COLO668 (cell line): ENCODE measurements around the gene ATG4B.
"Not testable (repeated sequence)": the region's sequence is repeated elsewhere in the genome, so short reads cannot be mapped to it uniquely, and the experiment has no call there.

Experiments
- DNase-seq: peaks from one replicate; lab custom pipeline; 2025; ENCODE audit not compliant: unreplicated experiment; lab: John Stamatoyannopoulos, UW

Gene ATG4B

GRCh38 chr2:241637018-241637794 is at the start of gene ATG4B, which contains the start of gene THAP4:
Gene ATG4B (plus strand): TSS chr2:241637693. CDS start chr2:241637715, 22 bp downstream.
Gene THAP4 (minus strand): TSS chr2:241637158. CDS start chr2:241637017, 141 bp downstream.
- peak; percentile 93 for DNase-seq

GRCh38 chr2:241589863-241590262 is 47.6 kb upstream of the ATG4B start:
- not testable (repeated sequence) for DNase-seq

- DNase-seq: not testable (repeated sequence)
These were observed 46.7 kb upstream of the ATG4B start for GRCh38 chr2:241590496-241591455.

GRCh38 chr2:241592126-241592845 is 45.2 kb upstream of the ATG4B start:
- no peak for DNase-seq

- DNase-seq: no peak
These were observed 44.2 kb upstream of the ATG4B start for GRCh38 chr2:241593271-241593670.

GRCh38 chr2:241595600-241596140 is 41.8 kb upstream of the ATG4B start:
- peak; percentile 9 for DNase-seq

GRCh38 chr2:241597561-241597960 is 39.9 kb upstream of the ATG4B start:
- no peak for DNase-seq

- no peak for DNase-seq
These were observed 39.4 kb upstream of the ATG4B start for GRCh38 chr2:241598061-241598460.

- peak; percentile 27 for DNase-seq
These were observed 39.0 kb upstream of the ATG4B start for GRCh38 chr2:241598487-241598886.

GRCh38 chr2:241599615-241600014 is 37.9 kb upstream of the ATG4B start:
- DNase-seq: no peak

GRCh38 chr2:241601841-241602240 is 35.7 kb upstream of the ATG4B start:
- no peak for DNase-seq

GRCh38 chr2:241602720-241603119 is 34.8 kb upstream of the ATG4B start:
- no peak for DNase-seq

GRCh38 chr2:241603686-241604085 is 33.8 kb upstream of the ATG4B start:
- no peak for DNase-seq

GRCh38 chr2:241606186-241606585 is 31.3 kb upstream of the ATG4B start:
- no peak for DNase-seq

- DNase-seq: no peak
These were observed 30.2 kb upstream of the ATG4B start for GRCh38 chr2:241607162-241607885.

GRCh38 chr2:241608881-241609280 is 28.6 kb upstream of the ATG4B start:
- DNase-seq: no peak

- DNase-seq: no peak
These were observed 27.4 kb upstream of the ATG4B start for GRCh38 chr2:241609859-241610793.

- DNase-seq: no peak
These were observed 26.4 kb upstream of the ATG4B start for GRCh38 chr2:241611062-241611461.
